ENCODE data around the gene GYS2. TPM values are rescaled to one million over a fixed set of nuclear protein-coding genes. Genes with fewer than 3 reads are reported as not detected.

GYS2 gene
- total RNA-seq, 1 experiment from 2014 or later, result not detected

DNA sequence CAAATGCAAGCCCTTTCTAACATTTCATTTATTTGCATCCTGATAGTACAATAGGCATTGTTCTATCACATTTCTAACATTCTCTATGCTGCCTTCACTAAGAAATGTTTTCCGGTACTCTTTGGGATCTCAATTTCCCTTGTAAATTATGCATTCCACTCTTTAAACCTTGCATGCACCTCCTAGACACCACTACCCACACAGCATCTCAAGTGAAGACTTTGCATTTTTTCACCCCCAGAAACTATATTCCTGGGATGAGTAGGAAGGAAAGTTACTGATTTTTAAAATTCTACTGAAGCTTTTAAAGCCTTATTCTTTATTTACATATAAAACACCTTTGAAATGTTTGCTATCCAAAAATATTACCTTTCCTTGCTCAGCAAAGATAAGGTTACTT, 27.1 kb downstream of the GYS2 start:
- H4K20me1 ChIP-seq (ENCODE audit: insufficient read depth, low read depth, low read length), result no peaks in the 10 kb centered on the region
- H3K27me3 ChIP-seq (ENCODE audit: low read length), result no peaks in the 10 kb centered on the region
- no peak overlapping the region for H2AFZ ChIP-seq (ENCODE audit: low read length)
- no peak overlapping the region for H3K4me2 ChIP-seq (ENCODE audit: low read depth, low read length, poor library complexity, severe bottlenecking)
- H3K27ac ChIP-seq (ENCODE audit: low read length), result no peak overlapping the region
- no peaks in the 10 kb centered on the region for H3K4me1 ChIP-seq (ENCODE audit: low read length)
- no peaks in the 10 kb centered on the region for H3K9me3 ChIP-seq (ENCODE audit: low read length)
- no peak overlapping the region for H3K4me3 ChIP-seq (ENCODE audit: low read length)
- no peaks in the 10 kb centered on the region; the same call in 1 of the 2 replicates for H3K9me2 ChIP-seq (replicated peaks; ENCODE audit: insufficient read depth, low read length)
- no peak overlapping the region for H3K9ac ChIP-seq (ENCODE audit: low read length)
- no peak for DNase-seq
- no peaks in the 10 kb centered on the region for H3K36me3 ChIP-seq (ENCODE audit: insufficient read depth, low read length)
- H3K79me2 ChIP-seq (ENCODE audit: low read length), result no peaks in the 10 kb centered on the region

DNA sequence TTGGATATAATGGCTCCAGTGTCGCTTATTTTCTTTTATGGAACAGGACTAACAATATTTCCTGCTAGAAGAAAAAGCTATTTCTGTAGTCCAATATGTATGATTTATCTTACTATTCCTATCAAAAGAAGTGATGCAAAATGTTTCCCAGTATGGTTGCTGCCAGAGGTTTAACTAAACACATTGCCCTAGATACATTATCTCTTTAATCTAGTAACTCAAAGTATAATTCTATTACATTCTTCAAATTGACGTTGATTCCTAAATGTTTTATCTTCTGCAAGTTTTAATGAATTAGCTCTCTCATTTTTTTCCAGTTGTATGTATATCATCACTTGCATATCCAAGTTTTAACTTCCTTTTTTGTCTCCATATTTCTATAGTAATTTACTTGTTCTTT, 28.2 kb downstream of the GYS2 start:
- H2AFZ ChIP-seq (ENCODE audit: low read length), result no peak overlapping the region
- DNase-seq, result no peak
- H3K79me2 ChIP-seq (ENCODE audit: low read length), result no peaks in the 10 kb centered on the region
- no peaks in the 10 kb centered on the region for H3K9me3 ChIP-seq (ENCODE audit: low read length)
- H3K9me2 ChIP-seq (replicated peaks; ENCODE audit: insufficient read depth, low read length), result no peaks in the 10 kb centered on the region; the same call in 1 of the 2 replicates
- H3K27me3 ChIP-seq (ENCODE audit: low read length), result no peaks in the 10 kb centered on the region
- no peaks in the 10 kb centered on the region for H4K20me1 ChIP-seq (ENCODE audit: insufficient read depth, low read depth, low read length)
- no peak overlapping the region for H3K27ac ChIP-seq (ENCODE audit: low read length)
- no peaks in the 10 kb centered on the region for H3K4me1 ChIP-seq (ENCODE audit: low read length)
- H3K36me3 ChIP-seq (ENCODE audit: insufficient read depth, low read length), result no peaks in the 10 kb centered on the region
- no peak overlapping the region for H3K4me3 ChIP-seq (ENCODE audit: low read length)
- H3K9ac ChIP-seq (ENCODE audit: low read length), result no peak overlapping the region
- no peak overlapping the region for H3K4me2 ChIP-seq (ENCODE audit: low read depth, low read length, poor library complexity, severe bottlenecking)

DNA sequence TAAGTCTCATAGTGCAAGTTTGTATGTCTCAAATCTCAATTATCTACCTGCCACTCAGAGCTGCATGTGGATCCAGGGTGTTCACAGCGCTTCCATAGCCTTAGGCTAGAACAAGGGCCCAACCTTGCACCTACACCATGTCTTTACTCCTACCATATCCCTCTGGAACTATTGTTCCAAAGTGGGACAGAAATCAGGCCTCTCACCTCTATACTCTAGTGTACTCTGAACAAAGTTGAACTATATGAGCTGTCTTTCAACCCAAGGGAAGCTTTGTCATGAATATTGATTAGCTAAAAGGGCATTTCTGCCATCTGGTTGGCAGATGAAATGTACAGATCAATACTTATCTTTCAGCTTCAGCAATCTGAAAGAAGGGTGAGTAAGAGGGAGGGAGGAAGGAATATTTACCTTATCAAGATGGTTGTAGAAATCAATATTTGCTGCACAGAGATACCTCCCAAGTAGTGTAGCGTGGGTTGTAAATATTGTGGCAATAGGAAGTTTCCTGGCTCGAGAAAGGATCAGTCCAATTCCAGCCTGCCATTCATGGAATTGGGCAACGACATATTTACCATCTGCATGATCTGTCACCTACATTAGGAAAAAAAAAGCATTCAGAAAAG, 30.8 kb downstream of the GYS2 start:
- no peaks in the 10 kb centered on the region for H3K27me3 ChIP-seq (ENCODE audit: low read length)
- no peaks in the 10 kb centered on the region for H3K79me2 ChIP-seq (ENCODE audit: low read length)
- H3K4me3 ChIP-seq (ENCODE audit: low read length), result no peak overlapping the region
- H3K9me2 ChIP-seq (replicated peaks; ENCODE audit: insufficient read depth, low read length), result no peaks in the 10 kb centered on the region; the same call in 1 of the 2 replicates
- H3K4me1 ChIP-seq (ENCODE audit: low read length), result peaks cover 6% of the 10 kb centered on the region
- no peak overlapping the region for H3K9ac ChIP-seq (ENCODE audit: low read length)
- H3K4me2 ChIP-seq (ENCODE audit: low read depth, low read length, poor library complexity, severe bottlenecking), result no peak overlapping the region
- H2AFZ ChIP-seq (ENCODE audit: low read length), result no peak overlapping the region
- no peak overlapping the region for H3K27ac ChIP-seq (ENCODE audit: low read length)
- H3K36me3 ChIP-seq (ENCODE audit: insufficient read depth, low read length), result no peaks in the 10 kb centered on the region
- no peaks in the 10 kb centered on the region for H3K9me3 ChIP-seq (ENCODE audit: low read length)
- DNase-seq, result no peak
- H4K20me1 ChIP-seq (ENCODE audit: insufficient read depth, low read depth, low read length), result no peaks in the 10 kb centered on the region

DNA sequence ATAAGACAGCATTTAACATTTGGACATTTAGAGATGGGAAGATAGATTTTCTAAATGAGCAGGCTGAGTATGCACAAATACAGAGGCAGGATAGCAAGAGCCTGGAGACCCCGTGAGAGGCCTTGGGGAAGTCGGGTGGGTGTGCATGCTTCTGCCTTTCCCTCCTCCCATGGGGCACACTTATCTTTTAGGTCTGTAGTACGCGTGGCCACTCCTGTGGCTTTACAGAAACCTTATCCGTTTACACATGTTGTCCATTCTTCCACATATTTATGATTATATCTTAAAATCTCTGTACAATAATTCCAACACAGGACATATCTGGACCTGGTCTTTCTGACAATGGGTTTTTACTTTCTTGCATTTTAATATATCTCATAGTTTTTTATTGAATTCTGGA, 33.6 kb downstream of the GYS2 start:
- Histone ChIP-seq H4K20me1 (ENCODE audit: insufficient read depth, low read depth, low read length) (no peaks in the 10 kb centered on the region), H3K36me3 (ENCODE audit: insufficient read depth, low read length) (no peaks in the 10 kb centered on the region), H2AFZ (ENCODE audit: low read length) (no peak overlapping the region), H3K4me1 (ENCODE audit: low read length) (peaks cover 6% of the 10 kb centered on the region), H3K27ac (ENCODE audit: low read length) (no peak overlapping the region), H3K79me2 (ENCODE audit: low read length) (no peaks in the 10 kb centered on the region), H3K9me2 (replicated peaks; ENCODE audit: insufficient read depth, low read length) (no peaks in the 10 kb centered on the region), H3K4me3 (ENCODE audit: low read length) (no peak overlapping the region), H3K27me3 (ENCODE audit: low read length) (no peaks in the 10 kb centered on the region), H3K9me3 (ENCODE audit: low read length) (no peaks in the 10 kb centered on the region), H3K4me2 (ENCODE audit: low read depth, low read length, poor library complexity, severe bottlenecking) (no peak overlapping the region), H3K9ac (ENCODE audit: low read length) (no peak overlapping the region)
- no peak for DNase-seq

DNA sequence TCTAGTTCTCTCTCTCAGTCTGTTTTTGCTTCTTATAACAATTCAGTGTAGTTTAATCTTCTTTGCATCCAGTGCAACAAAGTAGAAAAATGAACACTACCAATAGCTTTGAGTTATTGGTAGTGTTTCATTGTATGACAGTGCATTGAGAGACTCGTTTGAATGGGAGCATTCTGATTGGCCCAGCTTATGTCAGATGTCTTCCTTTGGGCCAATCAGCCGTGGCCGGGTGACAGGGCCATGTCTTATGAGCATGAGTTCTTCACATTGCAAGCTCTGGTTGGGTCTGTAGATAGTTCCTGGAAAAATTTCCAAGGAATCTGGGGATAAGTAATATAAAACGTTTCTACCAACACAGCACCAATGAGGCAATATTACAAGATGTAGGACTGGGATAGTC, 36.5 kb downstream of the GYS2 start:
- no peaks in the 10 kb centered on the region for H4K20me1 ChIP-seq (ENCODE audit: insufficient read depth, low read depth, low read length)
- no peak overlapping the region for H3K4me3 ChIP-seq (ENCODE audit: low read length)
- no peak overlapping the region for H3K4me2 ChIP-seq (ENCODE audit: low read depth, low read length, poor library complexity, severe bottlenecking)
- H3K4me1 ChIP-seq (ENCODE audit: low read length), result peaks cover 6% of the 10 kb centered on the region
- no peak for DNase-seq
- no peaks in the 10 kb centered on the region for H3K9me3 ChIP-seq (ENCODE audit: low read length)
- no peak overlapping the region for H3K9ac ChIP-seq (ENCODE audit: low read length)
- H3K27me3 ChIP-seq (ENCODE audit: low read length), result no peaks in the 10 kb centered on the region
- H3K27ac ChIP-seq (ENCODE audit: low read length), result no peak overlapping the region
- H3K9me2 ChIP-seq (replicated peaks; ENCODE audit: insufficient read depth, low read length), result no peaks in the 10 kb centered on the region
- H3K36me3 ChIP-seq (ENCODE audit: insufficient read depth, low read length), result no peaks in the 10 kb centered on the region
- H3K79me2 ChIP-seq (ENCODE audit: low read length), result no peaks in the 10 kb centered on the region
- no peak overlapping the region for H2AFZ ChIP-seq (ENCODE audit: low read length)

DNA sequence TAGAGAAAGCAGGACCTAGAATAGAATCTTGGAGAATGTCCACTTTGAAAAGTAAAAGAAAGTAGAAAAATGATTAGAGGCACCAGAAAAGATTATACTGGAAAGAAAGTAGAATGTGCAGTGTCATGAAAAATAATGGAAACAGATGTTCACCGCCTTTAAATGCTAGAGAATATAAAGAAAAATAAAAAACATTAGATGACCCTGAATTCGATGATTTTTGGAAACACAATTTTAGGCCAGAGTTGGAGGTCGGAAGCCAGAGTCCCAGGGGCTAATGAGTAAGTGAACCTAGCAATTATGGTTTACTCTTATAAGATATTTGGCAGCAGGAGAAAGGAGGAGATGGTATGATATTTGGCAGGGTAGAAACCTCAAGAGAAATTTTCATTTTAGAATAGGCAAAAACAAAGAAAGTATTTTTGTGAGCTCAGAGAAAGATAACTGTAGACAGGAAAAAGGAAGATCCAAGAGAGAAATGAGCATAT, 37.7 kb downstream of the GYS2 start:
- no peak overlapping the region for H3K4me3 ChIP-seq (ENCODE audit: low read length)
- no peak overlapping the region for H3K27ac ChIP-seq (ENCODE audit: low read length)
- H3K27me3 ChIP-seq (ENCODE audit: low read length), result no peaks in the 10 kb centered on the region
- no peaks in the 10 kb centered on the region for H3K9me3 ChIP-seq (ENCODE audit: low read length)
- H3K9me2 ChIP-seq (replicated peaks; ENCODE audit: insufficient read depth, low read length), result no peaks in the 10 kb centered on the region; the same call in 1 of the 2 replicates
- H3K4me1 ChIP-seq (ENCODE audit: low read length), result peaks cover 6% of the 10 kb centered on the region
- H4K20me1 ChIP-seq (ENCODE audit: insufficient read depth, low read depth, low read length), result no peaks in the 10 kb centered on the region
- no peak overlapping the region for H3K9ac ChIP-seq (ENCODE audit: low read length)
- H3K36me3 ChIP-seq (ENCODE audit: insufficient read depth, low read length), result no peaks in the 10 kb centered on the region
- no peak for DNase-seq
- H2AFZ ChIP-seq (ENCODE audit: low read length), result no peak overlapping the region
- no peak overlapping the region for H3K4me2 ChIP-seq (ENCODE audit: low read depth, low read length, poor library complexity, severe bottlenecking)
- H3K79me2 ChIP-seq (ENCODE audit: low read length), result no peaks in the 10 kb centered on the region

DNA sequence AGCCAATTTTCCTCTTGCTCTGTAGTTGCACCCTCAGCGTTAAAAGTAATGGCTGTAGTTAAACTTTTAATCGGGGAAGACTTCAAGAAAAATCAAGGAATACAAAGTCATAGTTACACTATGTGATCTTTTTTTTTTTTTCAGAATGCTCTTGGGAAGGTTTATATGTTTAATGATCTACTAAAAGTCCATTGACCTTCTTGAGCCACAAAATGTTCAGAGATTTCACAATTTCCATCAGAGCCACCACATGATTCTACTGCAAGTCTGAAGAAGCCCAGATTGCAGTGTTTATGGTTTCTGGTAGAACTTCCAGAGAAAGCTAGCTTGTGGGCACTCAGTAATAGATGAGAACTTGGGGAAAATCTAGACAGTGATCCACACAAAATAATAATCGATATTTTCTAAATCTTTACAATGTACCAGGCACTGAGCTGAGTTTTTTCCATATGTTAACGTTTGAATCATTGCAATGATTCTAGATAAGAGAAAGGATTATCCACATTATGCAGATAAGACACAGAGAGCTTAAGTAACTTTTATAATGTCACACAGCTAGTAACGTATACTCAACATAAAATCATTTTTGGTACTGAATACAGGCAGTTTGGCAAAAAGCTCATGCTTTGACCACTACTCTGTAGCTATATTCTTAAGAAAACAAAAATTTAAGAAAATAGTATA, 38.3 kb downstream of the GYS2 start:
- no peak overlapping the region for H3K4me3 ChIP-seq (ENCODE audit: low read length)
- no peaks in the 10 kb centered on the region for H3K79me2 ChIP-seq (ENCODE audit: low read length)
- no peak for DNase-seq
- no peak overlapping the region for H3K4me2 ChIP-seq (ENCODE audit: low read depth, low read length, poor library complexity, severe bottlenecking)
- H3K9me3 ChIP-seq (ENCODE audit: low read length), result no peaks in the 10 kb centered on the region
- H3K4me1 ChIP-seq (ENCODE audit: low read length), result peaks cover 6% of the 10 kb centered on the region
- no peaks in the 10 kb centered on the region for H3K27me3 ChIP-seq (ENCODE audit: low read length)
- H3K9ac ChIP-seq (ENCODE audit: low read length), result no peak overlapping the region
- H3K9me2 ChIP-seq (replicated peaks; ENCODE audit: insufficient read depth, low read length), result no peaks in the 10 kb centered on the region; the same call in 1 of the 2 replicates
- H3K27ac ChIP-seq (ENCODE audit: low read length), result no peak overlapping the region
- H2AFZ ChIP-seq (ENCODE audit: low read length), result no peak overlapping the region
- H4K20me1 ChIP-seq (ENCODE audit: insufficient read depth, low read depth, low read length), result no peaks in the 10 kb centered on the region
- no peaks in the 10 kb centered on the region for H3K36me3 ChIP-seq (ENCODE audit: insufficient read depth, low read length)

DNA sequence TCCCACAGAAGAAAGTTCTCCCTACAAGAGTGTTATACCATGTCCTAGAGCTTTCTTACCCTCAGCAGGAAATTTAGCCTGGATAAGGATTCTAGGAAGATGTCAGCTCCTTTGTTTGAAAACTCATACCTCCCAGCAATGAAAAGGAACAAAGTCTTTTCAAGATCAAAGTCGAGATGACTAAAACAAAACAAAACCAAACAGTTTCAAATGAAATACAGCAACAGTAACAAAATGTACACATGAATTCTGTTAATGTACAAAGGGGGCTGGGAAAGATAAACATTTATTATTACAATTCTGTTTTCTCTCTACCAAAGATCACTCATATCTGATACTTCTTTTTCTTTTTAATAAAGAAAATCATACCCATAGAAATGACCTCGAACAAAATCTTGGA, 41.8 kb downstream of the GYS2 start:
- H3K79me2 ChIP-seq (ENCODE audit: low read length), result no peaks in the 10 kb centered on the region
- H3K27ac ChIP-seq (ENCODE audit: low read length), result no peak overlapping the region
- no peak overlapping the region for H2AFZ ChIP-seq (ENCODE audit: low read length)
- H4K20me1 ChIP-seq (ENCODE audit: insufficient read depth, low read depth, low read length), result no peaks in the 10 kb centered on the region
- H3K9me3 ChIP-seq (ENCODE audit: low read length), result no peaks in the 10 kb centered on the region
- H3K9ac ChIP-seq (ENCODE audit: low read length), result no peak overlapping the region
- H3K4me3 ChIP-seq (ENCODE audit: low read length), result no peak overlapping the region
- H3K4me2 ChIP-seq (ENCODE audit: low read depth, low read length, poor library complexity, severe bottlenecking), result no peak overlapping the region
- H3K9me2 ChIP-seq (replicated peaks; ENCODE audit: insufficient read depth, low read length), result no peaks in the 10 kb centered on the region; the same call in 1 of the 2 replicates
- DNase-seq, result no peak
- no peaks in the 10 kb centered on the region for H3K27me3 ChIP-seq (ENCODE audit: low read length)
- no peaks in the 10 kb centered on the region for H3K4me1 ChIP-seq (ENCODE audit: low read length)
- no peaks in the 10 kb centered on the region for H3K36me3 ChIP-seq (ENCODE audit: insufficient read depth, low read length)

All from Karpas-422 (cell line).